Suprapubic skin (tissue), 4 donors: ENCODE results near the gene NCBP3. TPM values are rescaled to one million over a fixed set of nuclear protein-coding genes. Genes with fewer than 3 reads are reported as not detected.

Source experiments
- DNase-seq, 2 donors: peaks; one replicate each; pipeline ENCODE4 v3.0.0-alpha.2; 2019; ENCODE audit warnings: low spot score in 2 of 2
- H3K27ac ChIP-seq: fragments of 200-600 bp; sonication (generic); one replicate; pipeline ENCODE4 v1.5.1; 2019
- H3K27me3 ChIP-seq: fragments of 200-600 bp; sonication (generic); one replicate; pipeline ENCODE4 v1.5.1; 2019
- H3K36me3 ChIP-seq: fragments of 200-600 bp; sonication (generic); one replicate; pipeline ENCODE4 v1.5.1; 2019
- H3K4me1 ChIP-seq: fragments of 200-600 bp; sonication (generic); one replicate; pipeline ENCODE4 v1.5.1; 2019
- H3K4me3 ChIP-seq: fragments of 200-600 bp; sonication (generic); one replicate; pipeline ENCODE4 v1.5.1; 2019; ENCODE audit warnings: mild to moderate bottlenecking
- H3K9me3 ChIP-seq: fragments of 200-600 bp; sonication (generic); one replicate; pipeline ENCODE4 v1.5.1; 2019
- CTCF ChIP-seq, 2 donors: fragments of 200-600 bp in 1 of 2; fragments of 450-650 bp in 1 of 2; sonication (generic) in 1 of 2; IDR thresholded peaks; one replicate each; pipeline ENCODE4 v1.5.1; 2016 to 2019; ENCODE audit warnings: antibody characterized with exemption in 2 of 2, mild to moderate bottlenecking in 1 of 2, moderate library complexity in 1 of 2
- EP300 ChIP-seq: sonication (generic); formaldehyde crosslinking; IDR thresholded peaks from one replicate; pipeline ENCODE4 v1.6.1; 2017; ENCODE audit warnings: antibody characterized with exemption
- POLR2A ChIP-seq, 2 donors: fragments of 450-650 bp; IDR thresholded peaks; one replicate each; pipeline ENCODE4 v1.6.1; 2017; ENCODE audit warnings: antibody characterized with exemption in 2 of 2, mild to moderate bottlenecking in 2 of 2, moderate library complexity in 2 of 2
- POLR2AphosphoS5 ChIP-seq, 3 donors: sonication (generic); formaldehyde crosslinking; IDR thresholded peaks; one replicate each; pipeline ENCODE4 v1.6.1; 2017; ENCODE audit warnings: antibody characterized with exemption in 3 of 3
- WGBS: methylation state at CpG from one replicate; pipeline ENCODE4 v1.1.5; 2018; 5-methylcytosine and 5-hydroxymethylcytosine counted together
- total RNA-seq, 4 donors: library from RNA; depleted of rRNA; stranded (reverse); fragments of >200 nt; gene quantifications; one replicate each; pipeline ENCODE4 v1.1.0, GENCODE V29; 2016

NCBP3 gene
- total RNA-seq, 4 donors from 2014 or later: 15.4 to 41.8 (median 26.1) TPM

DNA sequence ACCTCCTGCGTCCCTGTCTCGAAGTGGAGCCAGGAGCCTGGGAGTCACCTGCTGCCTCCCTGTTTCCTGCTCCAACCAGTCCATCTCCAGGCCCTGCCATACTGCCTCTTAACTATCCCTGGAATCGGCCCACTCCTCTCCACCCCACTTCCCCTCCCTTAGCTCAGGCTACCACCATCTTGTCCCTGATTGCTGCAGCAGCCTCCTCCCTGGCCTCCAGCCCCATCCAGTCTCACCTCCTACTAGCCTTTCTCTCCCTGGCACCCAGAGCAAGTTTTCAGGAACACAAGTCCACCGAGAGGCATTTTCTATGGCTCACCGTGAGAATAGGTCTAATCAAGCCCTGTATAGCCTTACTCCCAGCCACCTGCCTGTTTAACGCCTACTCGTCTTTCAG lies 47.7 kb upstream of the NCBP3 start:
- DNase-seq: no peak
- Histone ChIP-seq H3K36me3 (no peaks in the 10 kb centered on the region), H3K27ac (peak overlapping the region; percentile 77), H3K4me1 (peaks cover 76% of the 10 kb centered on the region), H3K4me3 (peak overlapping the region; percentile 76), H3K9me3 (no peaks in the 10 kb centered on the region), H3K27me3 (no peaks in the 10 kb centered on the region)
- 65% methylated on average over 7 of the region's 7 CpGs for WGBS
- TF ChIP-seq POLR2AphosphoS5 (IDR thresholded peaks at IDR 0.05): no peak
- TF ChIP-seq EP300: no peak
- no peak for TF ChIP-seq POLR2A (IDR thresholded peaks at IDR 0.05)
- no peak for TF ChIP-seq CTCF (IDR thresholded peaks at IDR 0.05)

DNA sequence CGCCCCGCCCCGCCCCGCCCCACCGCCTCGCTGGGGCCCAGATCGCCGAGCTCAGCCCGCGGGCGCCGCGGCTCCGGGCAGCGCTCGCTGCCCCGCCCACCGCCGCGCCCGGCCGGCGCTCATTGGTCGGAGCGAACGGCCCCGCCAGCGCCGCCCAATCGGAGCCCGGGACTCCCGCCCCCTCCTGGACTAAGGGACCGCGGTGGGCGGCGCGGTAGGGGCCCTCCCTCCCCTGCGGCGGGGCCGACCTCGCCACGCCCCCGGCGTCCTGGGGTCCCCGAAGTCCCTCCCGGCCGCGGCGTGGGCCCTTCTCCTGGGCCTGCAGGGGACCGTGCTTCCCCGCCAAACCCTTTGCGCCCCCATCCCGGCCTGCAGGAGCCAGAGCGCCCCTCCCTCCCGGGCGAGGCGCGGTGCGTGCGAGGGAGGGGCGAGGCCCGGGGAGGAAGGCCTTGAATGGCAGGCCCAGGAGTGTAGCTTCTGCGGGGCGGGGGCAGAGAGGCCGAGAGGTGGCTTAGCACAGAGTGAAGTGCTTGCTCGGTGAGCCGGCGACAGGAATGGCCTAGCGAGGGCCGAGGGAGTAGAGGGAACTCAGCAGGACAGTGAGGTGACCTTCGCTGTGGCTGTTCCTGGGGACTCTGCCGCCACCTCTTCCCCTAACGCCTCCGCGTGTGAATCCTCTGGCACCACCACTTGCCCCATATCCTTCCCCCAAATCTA lies 47.1 kb upstream of the NCBP3 start, which contains the start of gene CAMKK1:
CAMKK1 (minus strand) TSS at position 51 of the 717 bp plus-strand sequence. CDS start 7,366 bp downstream, outside the sequence.
- Histone ChIP-seq H3K4me1 (peaks cover 82% of the 10 kb centered on the region), H3K9me3 (no peaks in the 10 kb centered on the region), H3K27ac (peak within 1 kb of the TSS; percentile 77), H3K4me3 (peak within 1 kb of the TSS; percentile 76), H3K36me3 (no peaks in the 10 kb centered on the region), H3K27me3 (no peaks in the 10 kb centered on the region)
- TF ChIP-seq POLR2AphosphoS5 (IDR thresholded peaks at IDR 0.05) (peak in 1 of 3 donors; percentile 22), EP300 (no peak), POLR2A (IDR thresholded peaks at IDR 0.05) (no peak)
- 20% methylated on average over 8 of the region's 75 CpGs for WGBS
- peak; percentile 90 to 94 for DNase-seq

GRCh38 chr17:3892095-3892998 lies 46.3 kb upstream of the NCBP3 start:
- Histone ChIP-seq H3K4me1 (peaks cover 90% of the 10 kb centered on the region), H3K27ac (peak overlapping the region; percentile 77), H3K36me3 (no peaks in the 10 kb centered on the region), H3K4me3 (peak overlapping the region; percentile 76), H3K9me3 (no peaks in the 10 kb centered on the region), H3K27me3 (no peaks in the 10 kb centered on the region)
- WGBS: 0% methylated on average over 14 of the region's 96 CpGs
- peak; percentile 89 to 94 for DNase-seq
- TF ChIP-seq CTCF (IDR thresholded peaks at IDR 0.05) (no peak), POLR2A (IDR thresholded peaks at IDR 0.05) (no peak), EP300 (no peak), POLR2AphosphoS5 (IDR thresholded peaks at IDR 0.05) (no peak)

GRCh38 chr17:3891626-3892094 lies 45.6 kb upstream of the NCBP3 start:
- peak overlapping the region; percentile 77 for H3K27ac ChIP-seq
- peak overlapping the region; percentile 76 for H3K4me3 ChIP-seq
- WGBS: 34% methylated on average over 12 of the region's 12 CpGs
- H3K9me3 ChIP-seq: no peaks in the 10 kb centered on the region
- H3K36me3 ChIP-seq: no peaks in the 10 kb centered on the region
- H3K27me3 ChIP-seq: no peaks in the 10 kb centered on the region
- peaks cover 94% of the 10 kb centered on the region for H3K4me1 ChIP-seq
- TF ChIP-seq POLR2AphosphoS5 (IDR thresholded peaks at IDR 0.05) (no peak), POLR2A (IDR thresholded peaks at IDR 0.05) (no peak)
- no peak for DNase-seq

DNA sequence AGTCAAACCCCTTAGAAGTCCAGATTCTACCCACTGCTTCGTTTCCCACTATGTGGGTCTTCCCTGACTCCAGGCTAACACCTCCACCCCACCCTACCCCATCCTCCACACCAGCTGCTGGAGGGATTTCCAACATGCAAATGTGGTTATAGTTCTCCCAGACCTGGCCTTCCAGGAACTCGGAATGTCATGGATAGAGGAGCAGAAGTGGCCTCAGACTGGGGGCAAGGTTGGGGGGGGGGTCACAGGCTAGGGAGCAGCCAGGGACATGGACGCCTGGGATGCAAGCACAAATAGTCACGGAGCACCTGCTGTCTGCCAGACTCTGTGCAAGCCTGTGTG lies 44.8 kb upstream of the NCBP3 start:
- no peaks in the 10 kb centered on the region for H3K9me3 ChIP-seq
- peak overlapping the region; percentile 91 for H3K27ac ChIP-seq
- no peak overlapping the region for H3K4me3 ChIP-seq
- no peak for TF ChIP-seq EP300
- no peak for TF ChIP-seq CTCF (IDR thresholded peaks at IDR 0.05)
- TF ChIP-seq POLR2AphosphoS5 (IDR thresholded peaks at IDR 0.05): no peak
- peaks cover 96% of the 10 kb centered on the region for H3K4me1 ChIP-seq
- H3K36me3 ChIP-seq: no peaks in the 10 kb centered on the region
- no peak for DNase-seq
- WGBS: 44% methylated on average over 4 of the region's 4 CpGs
- no peaks in the 10 kb centered on the region for H3K27me3 ChIP-seq
